K562 (cell line): ENCODE data around the gene CCL27. TPM values are rescaled to one million over a fixed set of nuclear protein-coding genes. Genes with fewer than 3 reads are reported as not detected.

Source experiments
- ARID2 ChIP-seq: fragments of 450-650 bp; IDR thresholded peaks from 2 replicates; pipeline ENCODE4 v1.6.1; 2017; ENCODE audit warnings: antibody characterized with exemption, mild to moderate bottlenecking
- BDP1 ChIP-seq: IDR thresholded peaks from 3 replicates; pipeline ENCODE4 v1.6.1; 2011; ENCODE audit not compliant: insufficient read length, insufficient read depth
- CREM ChIP-seq: IDR thresholded peaks from 2 replicates; pipeline ENCODE4 v1.6.1; 2014; ENCODE audit warnings: antibody characterized with exemption, low read depth
- CSDE1 ChIP-seq, 2 experiments: fragments of 450-650 bp; IDR thresholded peaks; 2 replicates each; pipeline ENCODE4 v1.6.1; 2016; ENCODE audit warnings: mild to moderate bottlenecking in 1 of 2
- GATA2 ChIP-seq: sonication (generic); formaldehyde crosslinking; IDR thresholded peaks from 2 replicates; pipeline ENCODE4 v1.4.0; 2020; ENCODE audit warnings: mild to moderate bottlenecking, missing genetic modification reagents
- NCOA6 ChIP-seq: fragments of 450-650 bp; IDR thresholded peaks from 2 replicates; pipeline ENCODE4 v1.6.1; 2017; ENCODE audit warnings: mild to moderate bottlenecking
- NR2C2 ChIP-seq, 2 experiments: fragments of 200-800 bp in 1 of 2; sonication (Bioruptor generic) in 1 of 2; sonication (generic) in 1 of 2; formaldehyde crosslinking in 1 of 2; IDR thresholded peaks; 2 replicates each; pipeline versions ENCODE4 v1.6.1 to v1.8.0; 2016 to 2022; ENCODE audit warnings: mild to moderate bottlenecking in 1 of 2, missing compliant biosample characterization in 1 of 2, missing genetic modification characterization in 1 of 2, missing genetic modification reagents in 1 of 2
- POLR2A ChIP-seq: fragments of 450-650 bp; conservative IDR thresholded peaks from 2 replicates; pipeline ENCODE4 v1.6.1; 2016
- PRPF4 ChIP-seq: fragments of 200-400 bp; formaldehyde crosslinking; IDR thresholded peaks from one replicate; pipeline ENCODE4 v1.6.1; 2017; ENCODE audit warnings: low read length, low read depth, mild to moderate bottlenecking; ENCODE audit not compliant: insufficient read depth, poor library complexity, severe bottlenecking
- YY1 ChIP-seq, 3 experiments: IDR thresholded peaks; 2 replicates each; pipeline ENCODE4 v1.6.1; 2011; ENCODE audit warnings: low read length in 2 of 3, mild to moderate bottlenecking in 2 of 3, moderate library complexity in 2 of 3, borderline replicate concordance in 1 of 3, control low read depth in 1 of 3, low read depth in 1 of 3; ENCODE audit not compliant: insufficient read depth in 3 of 3, insufficient replicate concordance in 2 of 3, control insufficient read depth in 1 of 3, insufficient read length in 1 of 3; ENCODE audit errors: extremely low read depth in 1 of 3
- ZFP30 ChIP-seq: fragments of 250-450 bp; sonication (Bioruptor Pico); IDR thresholded peaks from 2 replicates; pipeline ENCODE4 v1.8.0; 2022; ENCODE audit warnings: moderate library complexity, mild to moderate bottlenecking, inconsistent platforms, borderline replicate concordance
- ZNF12 ChIP-seq: sonication (generic); formaldehyde crosslinking; IDR thresholded peaks from 2 replicates; pipeline ENCODE4 v1.4.0; 2020; ENCODE audit warnings: mild to moderate bottlenecking, missing genetic modification reagents
- ZNF408 ChIP-seq: fragments of 250-450 bp; sonication (Bioruptor Pico); IDR thresholded peaks from 2 replicates; pipeline ENCODE4 v1.4.0; 2020; ENCODE audit warnings: low read depth, mild to moderate bottlenecking, moderate library complexity
- polyA plus RNA-seq, 8 experiments: library from polyadenylated mRNA; depleted of rRNA in 4 of 8; stranded (reverse) in 5 of 8; unstranded in 3 of 8; fragments of >200 nt; fragmentation: Nextera tagmentation in 2 of 8; fragmentation: Illumina TruSeq in 1 of 8; extraction: Ambion mirVana in 2 of 8; extraction: Trizol in 1 of 8; gene quantifications; 2 replicates each; pipeline versions ENCODE4 v1.2.1 to v1.2.3, GENCODE V29; 2011 to 2014; ENCODE audit warnings: inconsistent platforms in 1 of 8, missing spikeins in 1 of 8
- total RNA-seq, 7 experiments: library from RNA; depleted of rRNA in 6 of 7; stranded (reverse); fragments of >200 nt in 6 of 7; fragmentation: Illumina TruSeq in 2 of 7; extraction: Trizol in 2 of 7; gene quantifications; 2 replicates each; pipeline versions ENCODE4 v1.2.1 to v1.2.3, GENCODE V29; 2011 to 2021; ENCODE audit warnings: low replicate concordance in 1 of 7
- TF ChIP-seq, protein P1 (sequence below): sonication (generic); formaldehyde crosslinking; IDR thresholded peaks from 2 replicates; pipeline ENCODE4 v1.8.1; 2023; ENCODE audit warnings: mild to moderate bottlenecking, missing genetic modification reagents
- TF ChIP-seq, protein P2 (sequence below): fragments of 250-450 bp; sonication (Bioruptor Pico); IDR thresholded peaks from 2 replicates; pipeline ENCODE4 v1.4.0; 2020; ENCODE audit warnings: borderline replicate concordance
- TF ChIP-seq, protein P3 (sequence below), 2 experiments: IDR thresholded peaks; 2 replicates each; pipeline ENCODE4 v1.6.1; 2011; ENCODE audit warnings: borderline replicate concordance in 1 of 2, control low read depth in 1 of 2, low read depth in 1 of 2, low read length in 1 of 2, mild to moderate bottlenecking in 1 of 2, mixed read lengths in 1 of 2, moderate library complexity in 1 of 2; ENCODE audit not compliant: insufficient read depth in 1 of 2, insufficient read length in 1 of 2, poor library complexity in 1 of 2, severe bottlenecking in 1 of 2; ENCODE audit errors: extremely low read depth in 1 of 2
- TF ChIP-seq, protein P4 (sequence below): sonication (generic); formaldehyde crosslinking; IDR thresholded peaks from 2 replicates; pipeline ENCODE4 v1.4.0; 2020; ENCODE audit warnings: mild to moderate bottlenecking, missing genetic modification reagents
- TF ChIP-seq, protein P5 (sequence below): fragments of 450-650 bp; IDR thresholded peaks from one replicate; pipeline ENCODE4 v1.6.1; 2018; ENCODE audit warnings: mild to moderate bottlenecking, moderate library complexity; ENCODE audit not compliant: partially characterized antibody

CCL27 gene
- total and polyA plus RNA-seq, 9 of the 15 experiments (the other 6 are each of a cell fraction or from before 2014, with no cell fraction given), result 0.10 to 0.53 (median 0.27) TPM; not detected in 5

DNA sequence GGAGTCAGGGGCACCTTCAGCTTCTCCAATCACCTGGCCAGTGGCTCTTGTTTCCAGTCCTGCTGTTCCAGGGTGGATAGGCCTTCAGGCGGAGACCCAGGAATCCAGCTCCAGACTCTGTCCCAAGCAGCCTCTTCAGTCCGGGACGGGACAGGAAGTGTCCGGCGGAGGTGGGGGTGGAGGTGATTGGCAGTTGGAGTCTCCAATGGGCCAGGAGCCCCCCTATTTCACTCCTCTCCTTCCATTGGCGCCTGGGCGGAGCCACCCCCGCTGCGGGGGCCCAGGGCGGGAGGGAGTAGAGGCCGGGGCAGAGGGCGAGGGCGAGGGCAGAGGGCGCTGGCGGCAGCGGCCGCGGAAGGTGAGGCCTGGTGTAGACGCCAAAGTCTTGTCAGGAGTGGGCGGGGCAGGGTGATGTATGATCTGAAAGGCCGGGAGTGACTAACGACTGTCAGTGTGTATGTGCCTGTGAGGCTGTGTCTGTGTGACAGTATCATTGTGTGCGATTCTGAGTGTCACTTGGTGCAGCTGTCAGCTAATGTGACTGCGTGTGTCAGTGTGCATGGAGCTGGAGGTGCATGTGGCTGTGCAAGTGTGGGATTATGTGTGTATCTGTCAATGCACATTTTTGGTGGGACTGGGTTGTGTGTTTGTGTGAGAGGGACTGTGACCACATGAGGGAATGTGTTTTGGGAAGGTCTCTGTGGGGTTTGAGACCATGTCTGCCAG, 10.4 kb downstream of the CCL27 start, which contains the start of gene IL11RA (continued):
- TF ChIP-seq, protein P1, sequence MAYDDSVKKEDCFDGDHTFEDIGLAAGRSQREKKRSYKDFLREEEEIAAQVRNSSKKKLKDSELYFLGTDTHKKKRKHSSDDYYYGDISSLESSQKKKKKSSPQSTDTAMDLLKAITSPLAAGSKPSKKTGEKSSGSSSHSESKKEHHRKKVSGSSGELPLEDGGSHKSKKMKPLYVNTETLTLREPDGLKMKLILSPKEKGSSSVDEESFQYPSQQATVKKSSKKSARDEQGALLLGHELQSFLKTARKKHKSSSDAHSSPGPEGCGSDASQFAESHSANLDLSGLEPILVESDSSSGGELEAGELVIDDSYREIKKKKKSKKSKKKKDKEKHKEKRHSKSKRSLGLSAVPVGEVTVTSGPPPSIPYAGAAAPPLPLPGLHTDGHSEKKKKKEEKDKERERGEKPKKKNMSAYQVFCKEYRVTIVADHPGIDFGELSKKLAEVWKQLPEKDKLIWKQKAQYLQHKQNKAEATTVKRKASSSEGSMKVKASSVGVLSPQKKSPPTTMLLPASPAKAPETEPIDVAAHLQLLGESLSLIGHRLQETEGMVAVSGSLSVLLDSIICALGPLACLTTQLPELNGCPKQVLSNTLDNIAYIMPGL (CRISPR knock-in tag), result no peak
- no peak for TF ChIP-seq NCOA6
- TF ChIP-seq, protein P2, sequence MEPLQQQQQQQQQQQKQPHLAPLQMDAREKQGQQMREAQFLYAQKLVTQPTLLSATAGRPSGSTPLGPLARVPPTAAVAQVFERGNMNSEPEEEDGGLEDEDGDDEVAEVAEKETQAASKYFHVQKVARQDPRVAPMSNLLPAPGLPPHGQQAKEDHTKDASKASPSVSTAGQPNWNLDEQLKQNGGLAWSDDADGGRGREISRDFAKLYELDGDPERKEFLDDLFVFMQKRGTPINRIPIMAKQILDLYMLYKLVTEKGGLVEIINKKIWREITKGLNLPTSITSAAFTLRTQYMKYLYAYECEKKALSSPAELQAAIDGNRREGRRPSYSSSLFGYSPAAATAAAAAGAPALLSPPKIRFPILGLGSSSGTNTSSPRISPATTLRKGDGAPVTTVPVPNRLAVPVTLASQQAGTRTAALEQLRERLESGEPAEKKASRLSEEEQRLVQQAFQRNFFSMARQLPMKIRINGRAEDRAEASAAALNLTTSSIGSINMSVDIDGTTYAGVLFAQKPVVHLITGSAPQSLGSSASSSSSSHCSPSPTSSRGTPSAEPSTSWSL (CRISPR knock-in tag), result no peak
- TF ChIP-seq, protein P3, sequence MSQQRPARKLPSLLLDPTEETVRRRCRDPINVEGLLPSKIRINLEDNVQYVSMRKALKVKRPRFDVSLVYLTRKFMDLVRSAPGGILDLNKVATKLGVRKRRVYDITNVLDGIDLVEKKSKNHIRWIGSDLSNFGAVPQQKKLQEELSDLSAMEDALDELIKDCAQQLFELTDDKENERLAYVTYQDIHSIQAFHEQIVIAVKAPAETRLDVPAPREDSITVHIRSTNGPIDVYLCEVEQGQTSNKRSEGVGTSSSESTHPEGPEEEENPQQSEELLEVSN (IDR thresholded peaks at IDR 0.05; ENCODE audit: borderline replicate concordance in 1 of 2, extremely low read depth in 1 of 2, insufficient read depth in 1 of 2, insufficient read length in 1 of 2, low read depth in 1 of 2, low read length in 1 of 2, poor library complexity in 1 of 2, severe bottlenecking in 1 of 2), result peak; percentile 20 to 48
- no peak for TF ChIP-seq ARID2
- TF ChIP-seq, protein P4, sequence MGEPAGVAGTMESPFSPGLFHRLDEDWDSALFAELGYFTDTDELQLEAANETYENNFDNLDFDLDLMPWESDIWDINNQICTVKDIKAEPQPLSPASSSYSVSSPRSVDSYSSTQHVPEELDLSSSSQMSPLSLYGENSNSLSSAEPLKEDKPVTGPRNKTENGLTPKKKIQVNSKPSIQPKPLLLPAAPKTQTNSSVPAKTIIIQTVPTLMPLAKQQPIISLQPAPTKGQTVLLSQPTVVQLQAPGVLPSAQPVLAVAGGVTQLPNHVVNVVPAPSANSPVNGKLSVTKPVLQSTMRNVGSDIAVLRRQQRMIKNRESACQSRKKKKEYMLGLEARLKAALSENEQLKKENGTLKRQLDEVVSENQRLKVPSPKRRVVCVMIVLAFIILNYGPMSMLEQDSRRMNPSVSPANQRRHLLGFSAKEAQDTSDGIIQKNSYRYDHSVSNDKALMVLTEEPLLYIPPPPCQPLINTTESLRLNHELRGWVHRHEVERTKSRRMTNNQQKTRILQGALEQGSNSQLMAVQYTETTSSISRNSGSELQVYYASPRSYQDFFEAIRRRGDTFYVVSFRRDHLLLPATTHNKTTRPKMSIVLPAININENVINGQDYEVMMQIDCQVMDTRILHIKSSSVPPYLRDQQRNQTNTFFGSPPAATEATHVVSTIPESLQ (CRISPR knock-in tag), result no peak
- no peak for TF ChIP-seq ZFP30
- 0 out of 2 replicates have a peak, but pooled peaks have one; percentile 33 for TF ChIP-seq POLR2A
- no peak for TF ChIP-seq GATA2 (CRISPR knock-in tag)
- TF ChIP-seq YY1 (IDR thresholded peaks at IDR 0.05; ENCODE audit: borderline replicate concordance in 1 of 3, control insufficient read depth in 1 of 3, extremely low read depth in 1 of 3, insufficient read depth in 3 of 3, insufficient read length in 1 of 3, insufficient replicate concordance in 2 of 3, low read depth in 1 of 3, low read length in 2 of 3), result peak in 1 of 3 experiments; percentile 59
- no peak for TF ChIP-seq BDP1
- TF ChIP-seq NR2C2 (CRISPR knock-in tag; IDR thresholded peaks at IDR 0.05), result 0 out of 2 replicates have a peak, but pooled peaks have one; percentile 36
- peak; percentile 95 for TF ChIP-seq NR2C2 (tag; IDR thresholded peaks at IDR 0.05)
- no peak for TF ChIP-seq PRPF4
- TF ChIP-seq, protein P5, sequence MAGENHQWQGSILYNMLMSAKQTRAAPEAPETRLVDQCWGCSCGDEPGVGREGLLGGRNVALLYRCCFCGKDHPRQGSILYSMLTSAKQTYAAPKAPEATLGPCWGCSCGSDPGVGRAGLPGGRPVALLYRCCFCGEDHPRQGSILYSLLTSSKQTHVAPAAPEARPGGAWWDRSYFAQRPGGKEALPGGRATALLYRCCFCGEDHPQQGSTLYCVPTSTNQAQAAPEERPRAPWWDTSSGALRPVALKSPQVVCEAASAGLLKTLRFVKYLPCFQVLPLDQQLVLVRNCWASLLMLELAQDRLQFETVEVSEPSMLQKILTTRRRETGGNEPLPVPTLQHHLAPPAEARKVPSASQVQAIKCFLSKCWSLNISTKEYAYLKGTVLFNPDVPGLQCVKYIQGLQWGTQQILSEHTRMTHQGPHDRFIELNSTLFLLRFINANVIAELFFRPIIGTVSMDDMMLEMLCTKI, result no peak
- no peak for TF ChIP-seq ZNF12 (CRISPR knock-in tag)
- TF ChIP-seq CSDE1 (IDR thresholded peaks at IDR 0.05), result no peak
- TF ChIP-seq CREM, result peak; percentile 60; the same call in 1 of the 2 replicates
- no peak for TF ChIP-seq ZNF408
